Right lobe of liver (tissue), 4 donors: ENCODE data around the gene GMDS.

Experiments
- POLR2A ChIP-seq: fragments of 450-650 bp; IDR thresholded peaks from one replicate; pipeline ENCODE4 v1.6.1; 2017; ENCODE audit warnings: antibody characterized with exemption, mild to moderate bottlenecking
- TF ChIP-seq, protein P1 (sequence below), 4 donors: fragments of 200-600 bp in 3 of 4; fragments of 450-650 bp in 1 of 4; IDR thresholded peaks; one replicate each; pipeline versions ENCODE4 v1.5.1 to v1.8.0; 2016 to 2022; ENCODE audit warnings: antibody characterized with exemption in 4 of 4, mild to moderate bottlenecking in 2 of 4
- donor health status: DM: no; HTN: no; CAD: no.
- donor health status: DM: no; HTN: no; CAD: no.
- donor health status: DM: no; HTN: yes; CAD: no.

DNA sequence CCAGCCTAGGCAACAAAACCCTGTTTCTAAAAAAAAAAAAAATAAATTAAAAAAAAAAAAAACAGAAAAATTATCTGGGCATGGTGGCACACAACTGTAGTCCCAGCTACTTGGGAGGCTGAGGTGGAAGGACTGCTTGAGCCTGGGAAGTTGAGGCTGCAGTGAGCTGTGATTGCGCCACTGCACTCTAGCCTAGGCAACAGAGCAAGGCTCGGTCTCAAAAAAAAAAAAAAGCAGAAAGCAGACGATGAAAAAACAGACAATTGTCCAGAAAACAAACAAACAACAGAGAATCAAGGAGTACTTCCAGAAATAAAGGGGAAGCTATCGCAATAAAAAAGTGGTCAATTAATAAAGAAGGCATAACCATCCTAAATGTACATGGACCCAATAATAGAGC lies 229.4 kb downstream of the GMDS start:
- TF ChIP-seq, protein P1, sequence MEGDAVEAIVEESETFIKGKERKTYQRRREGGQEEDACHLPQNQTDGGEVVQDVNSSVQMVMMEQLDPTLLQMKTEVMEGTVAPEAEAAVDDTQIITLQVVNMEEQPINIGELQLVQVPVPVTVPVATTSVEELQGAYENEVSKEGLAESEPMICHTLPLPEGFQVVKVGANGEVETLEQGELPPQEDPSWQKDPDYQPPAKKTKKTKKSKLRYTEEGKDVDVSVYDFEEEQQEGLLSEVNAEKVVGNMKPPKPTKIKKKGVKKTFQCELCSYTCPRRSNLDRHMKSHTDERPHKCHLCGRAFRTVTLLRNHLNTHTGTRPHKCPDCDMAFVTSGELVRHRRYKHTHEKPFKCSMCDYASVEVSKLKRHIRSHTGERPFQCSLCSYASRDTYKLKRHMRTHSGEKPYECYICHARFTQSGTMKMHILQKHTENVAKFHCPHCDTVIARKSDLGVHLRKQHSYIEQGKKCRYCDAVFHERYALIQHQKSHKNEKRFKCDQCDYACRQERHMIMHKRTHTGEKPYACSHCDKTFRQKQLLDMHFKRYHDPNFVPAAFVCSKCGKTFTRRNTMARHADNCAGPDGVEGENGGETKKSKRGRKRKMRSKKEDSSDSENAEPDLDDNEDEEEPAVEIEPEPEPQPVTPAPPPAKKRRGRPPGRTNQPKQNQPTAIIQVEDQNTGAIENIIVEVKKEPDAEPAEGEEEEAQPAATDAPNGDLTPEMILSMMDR (IDR thresholded peaks at IDR 0.05) = no peak
- TF ChIP-seq POLR2A = no peak
